ENCODE measurements around the gene PFDN1.

The PFDN1 gene

GRCh38 chr5:140321796-140322195 is 18.9 kb upstream of the PFDN1 start:
- TF ChIP-seq, protein P1, sequence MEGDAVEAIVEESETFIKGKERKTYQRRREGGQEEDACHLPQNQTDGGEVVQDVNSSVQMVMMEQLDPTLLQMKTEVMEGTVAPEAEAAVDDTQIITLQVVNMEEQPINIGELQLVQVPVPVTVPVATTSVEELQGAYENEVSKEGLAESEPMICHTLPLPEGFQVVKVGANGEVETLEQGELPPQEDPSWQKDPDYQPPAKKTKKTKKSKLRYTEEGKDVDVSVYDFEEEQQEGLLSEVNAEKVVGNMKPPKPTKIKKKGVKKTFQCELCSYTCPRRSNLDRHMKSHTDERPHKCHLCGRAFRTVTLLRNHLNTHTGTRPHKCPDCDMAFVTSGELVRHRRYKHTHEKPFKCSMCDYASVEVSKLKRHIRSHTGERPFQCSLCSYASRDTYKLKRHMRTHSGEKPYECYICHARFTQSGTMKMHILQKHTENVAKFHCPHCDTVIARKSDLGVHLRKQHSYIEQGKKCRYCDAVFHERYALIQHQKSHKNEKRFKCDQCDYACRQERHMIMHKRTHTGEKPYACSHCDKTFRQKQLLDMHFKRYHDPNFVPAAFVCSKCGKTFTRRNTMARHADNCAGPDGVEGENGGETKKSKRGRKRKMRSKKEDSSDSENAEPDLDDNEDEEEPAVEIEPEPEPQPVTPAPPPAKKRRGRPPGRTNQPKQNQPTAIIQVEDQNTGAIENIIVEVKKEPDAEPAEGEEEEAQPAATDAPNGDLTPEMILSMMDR (IDR thresholded peaks at IDR 0.05), result no peak
- no peaks in the 10 kb centered on the region for H3K9me3 ChIP-seq (ENCODE audit: control insufficient read depth, low read length)
- H3K27me3 ChIP-seq (ENCODE audit: control insufficient read depth, insufficient read depth, low read length), result no peaks in the 10 kb centered on the region
- H2AFZ ChIP-seq, result no peak overlapping the region
- peaks cover 16% of the 10 kb centered on the region for H3K4me1 ChIP-seq
- H3K4me2 ChIP-seq (ENCODE audit: low read length), result no peak overlapping the region
- H3K9ac ChIP-seq, result no peak overlapping the region
- no peaks in the 10 kb centered on the region for H3K79me2 ChIP-seq
- H3K36me3 ChIP-seq (ENCODE audit: control insufficient read depth, insufficient read depth, low read length), result no peaks in the 10 kb centered on the region
- H3K27ac ChIP-seq, result no peak overlapping the region
- no peak overlapping the region for H3K4me3 ChIP-seq (ENCODE audit: low read depth, low read length)

GRCh38 chr5:140319833-140320232 is 16.9 kb upstream of the PFDN1 start:
- Histone ChIP-seq H3K79me2 (no peaks in the 10 kb centered on the region), H3K36me3 (ENCODE audit: control insufficient read depth, insufficient read depth, low read length) (no peaks in the 10 kb centered on the region), H3K27me3 (ENCODE audit: control insufficient read depth, insufficient read depth, low read length) (no peaks in the 10 kb centered on the region), H2AFZ (no peak overlapping the region), H3K9ac (no peak overlapping the region), H3K9me3 (ENCODE audit: control insufficient read depth, low read length) (no peaks in the 10 kb centered on the region), H3K4me3 (ENCODE audit: low read depth, low read length) (no peak overlapping the region), H3K27ac (no peak overlapping the region), H3K4me2 (ENCODE audit: low read length) (no peak overlapping the region), H3K4me1 (peaks cover 16% of the 10 kb centered on the region)
- TF ChIP-seq, protein P1 (IDR thresholded peaks at IDR 0.05), result no peak

DNA sequence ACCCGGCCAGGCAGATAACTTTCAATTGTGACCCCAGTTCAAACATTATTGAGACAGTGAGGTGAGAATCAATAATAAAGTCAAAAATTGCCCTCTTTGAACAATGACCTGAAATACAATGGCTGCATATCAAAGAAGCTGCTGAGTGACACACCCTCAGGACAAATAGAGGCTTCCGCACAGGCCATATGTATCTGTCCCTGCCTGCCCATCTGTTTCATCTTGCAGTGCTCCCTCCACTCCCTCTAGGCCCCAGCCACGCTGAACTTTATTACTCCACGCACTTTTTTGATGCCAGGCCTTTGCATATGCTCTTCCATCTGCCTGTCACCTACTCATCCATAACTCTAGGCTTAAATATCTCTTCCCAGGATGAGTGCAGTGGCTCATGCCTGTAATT is 15.9 kb upstream of the PFDN1 start:
- no peak overlapping the region for H2AFZ ChIP-seq
- no peaks in the 10 kb centered on the region for H3K27me3 ChIP-seq (ENCODE audit: control insufficient read depth, insufficient read depth, low read length)
- H3K27ac ChIP-seq, result no peak overlapping the region

DNA sequence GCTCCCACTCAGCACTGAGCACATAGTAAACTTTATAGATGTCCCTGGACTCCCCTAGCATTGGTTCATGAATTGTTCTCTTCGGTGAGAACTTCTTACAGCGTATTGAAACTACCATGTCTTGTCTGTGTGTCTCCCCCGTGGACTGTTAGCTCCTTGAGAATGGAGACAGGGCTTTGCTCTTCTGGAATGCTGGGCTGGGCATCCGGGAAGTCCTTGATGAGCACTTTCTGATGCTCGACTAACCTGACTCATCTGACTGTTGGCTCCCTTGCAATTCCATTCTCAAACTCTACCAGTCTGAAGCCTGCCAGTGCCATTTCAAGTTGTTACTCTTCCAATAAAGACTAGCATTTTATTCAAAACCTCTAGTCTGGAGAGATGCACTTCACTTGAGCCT is 15.0 kb upstream of the PFDN1 start:
- no peaks in the 10 kb centered on the region for H3K36me3 ChIP-seq (ENCODE audit: control insufficient read depth, insufficient read depth, low read length)
- H3K4me2 ChIP-seq (ENCODE audit: low read length), result no peak overlapping the region
- H2AFZ ChIP-seq, result no peak overlapping the region
- peaks cover 11% of the 10 kb centered on the region for H3K4me1 ChIP-seq
- TF ChIP-seq, protein P1 (IDR thresholded peaks at IDR 0.05), result no peak
- H3K9ac ChIP-seq, result no peak overlapping the region
- H3K4me3 ChIP-seq (ENCODE audit: low read depth, low read length), result no peak overlapping the region
- no peaks in the 10 kb centered on the region for H3K9me3 ChIP-seq (ENCODE audit: control insufficient read depth, low read length)
- no peaks in the 10 kb centered on the region for H3K27me3 ChIP-seq (ENCODE audit: control insufficient read depth, insufficient read depth, low read length)
- H3K79me2 ChIP-seq, result no peaks in the 10 kb centered on the region
- no peak overlapping the region for H3K27ac ChIP-seq

More for the DNA sequence above, 15.9 kb upstream of the PFDN1 start:
- TF ChIP-seq, protein P1 (IDR thresholded peaks at IDR 0.05), result no peak
- Histone ChIP-seq H3K4me3 (ENCODE audit: low read depth, low read length) (no peak overlapping the region), H3K4me2 (ENCODE audit: low read length) (no peak overlapping the region), H3K36me3 (ENCODE audit: control insufficient read depth, insufficient read depth, low read length) (no peaks in the 10 kb centered on the region), H3K9ac (no peak overlapping the region), H3K4me1 (peaks cover 13% of the 10 kb centered on the region), H3K79me2 (no peaks in the 10 kb centered on the region), H3K9me3 (ENCODE audit: control insufficient read depth, low read length) (no peaks in the 10 kb centered on the region)

DNA sequence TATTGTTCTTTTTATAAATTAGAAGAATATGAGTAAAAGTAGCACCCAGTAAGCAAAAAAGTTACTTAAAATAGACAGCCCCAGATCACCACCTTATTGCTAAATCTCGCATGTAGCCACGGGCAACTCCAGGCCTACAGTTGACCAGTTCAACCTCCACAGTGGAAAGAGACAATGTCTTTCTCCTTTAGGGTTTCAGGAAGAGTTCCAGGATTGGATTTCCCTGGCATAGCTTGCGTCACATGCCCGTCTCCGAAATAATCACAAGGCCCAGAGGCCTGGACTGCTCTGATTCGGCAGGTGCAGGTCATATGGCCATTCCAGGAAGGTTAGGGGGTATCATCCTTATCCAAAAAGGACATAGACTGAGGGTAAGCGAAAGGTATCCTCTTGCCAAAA is 9.9 kb upstream of the PFDN1 start:
- no peaks in the 10 kb centered on the region for H3K36me3 ChIP-seq (ENCODE audit: control insufficient read depth, insufficient read depth, low read length)
- H3K4me3 ChIP-seq (ENCODE audit: low read depth, low read length), result no peak overlapping the region
- H3K27ac ChIP-seq, result peak overlapping the region; percentile 75
- H3K4me1 ChIP-seq, result peaks cover 30% of the 10 kb centered on the region
- no peak overlapping the region for H3K4me2 ChIP-seq (ENCODE audit: low read length)
- H3K9ac ChIP-seq, result no peak overlapping the region
- TF ChIP-seq, protein P1 (IDR thresholded peaks at IDR 0.05), result no peak
- H3K27me3 ChIP-seq (ENCODE audit: control insufficient read depth, insufficient read depth, low read length), result no peaks in the 10 kb centered on the region
- no peaks in the 10 kb centered on the region for H3K79me2 ChIP-seq
- H3K9me3 ChIP-seq (ENCODE audit: control insufficient read depth, low read length), result no peaks in the 10 kb centered on the region
- H2AFZ ChIP-seq, result peak overlapping the region; percentile 58

All from parathyroid adenoma (tissue), 2 donors.